Left renal pelvis (tissue), 4 donors: Measurements from ENCODE around the gene PAX4. TPM values are rescaled to one million over a fixed set of nuclear protein-coding genes. Genes with fewer than 3 reads are reported as not detected.

Source experiments
- DNase-seq, 4 donors: peaks; one replicate each; pipeline ENCODE4 v3.0.0-alpha.2; 2013; ENCODE audit warnings: low read depth in 4 of 4, low spot score in 3 of 4
- polyA plus RNA-seq, 4 donors: library from polyadenylated mRNA; unstranded; fragments of 120-200 nt; gene quantifications; one replicate each; pipeline ENCODE4 v1.2.1, GENCODE V29; 2013; ENCODE audit not compliant: insufficient read length in 4 of 4

Gene PAX4, protein sequence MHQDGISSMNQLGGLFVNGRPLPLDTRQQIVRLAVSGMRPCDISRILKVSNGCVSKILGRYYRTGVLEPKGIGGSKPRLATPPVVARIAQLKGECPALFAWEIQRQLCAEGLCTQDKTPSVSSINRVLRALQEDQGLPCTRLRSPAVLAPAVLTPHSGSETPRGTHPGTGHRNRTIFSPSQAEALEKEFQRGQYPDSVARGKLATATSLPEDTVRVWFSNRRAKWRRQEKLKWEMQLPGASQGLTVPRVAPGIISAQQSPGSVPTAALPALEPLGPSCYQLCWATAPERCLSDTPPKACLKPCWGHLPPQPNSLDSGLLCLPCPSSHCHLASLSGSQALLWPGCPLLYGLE
- polyA plus RNA-seq, result not detected

DNA sequence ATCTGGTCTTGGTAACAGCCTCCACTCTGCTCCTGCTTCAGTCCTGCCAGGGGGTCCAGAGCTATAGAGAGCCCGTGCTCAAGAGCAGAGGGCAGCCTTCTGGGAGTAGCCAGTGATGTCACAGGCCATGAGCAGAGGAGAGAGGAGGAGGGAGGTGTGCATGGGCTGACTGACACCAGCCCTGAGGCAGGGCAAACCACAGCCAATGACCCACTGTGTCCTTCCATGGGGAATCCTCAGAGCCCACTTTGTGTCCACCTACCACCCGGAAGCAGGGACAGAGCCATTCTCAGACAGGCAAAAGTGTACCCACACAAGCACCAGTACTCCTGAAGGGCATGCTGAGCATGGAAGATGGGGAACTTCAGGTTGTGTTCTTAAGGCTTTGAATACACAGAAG is at the start of gene PAX4:
PAX4 (minus strand) TSS at position 101 of the 400 bp plus-strand sequence. CDS start 2,214 bp downstream, outside the sequence.
- DNase-seq, result no peak

DNA sequence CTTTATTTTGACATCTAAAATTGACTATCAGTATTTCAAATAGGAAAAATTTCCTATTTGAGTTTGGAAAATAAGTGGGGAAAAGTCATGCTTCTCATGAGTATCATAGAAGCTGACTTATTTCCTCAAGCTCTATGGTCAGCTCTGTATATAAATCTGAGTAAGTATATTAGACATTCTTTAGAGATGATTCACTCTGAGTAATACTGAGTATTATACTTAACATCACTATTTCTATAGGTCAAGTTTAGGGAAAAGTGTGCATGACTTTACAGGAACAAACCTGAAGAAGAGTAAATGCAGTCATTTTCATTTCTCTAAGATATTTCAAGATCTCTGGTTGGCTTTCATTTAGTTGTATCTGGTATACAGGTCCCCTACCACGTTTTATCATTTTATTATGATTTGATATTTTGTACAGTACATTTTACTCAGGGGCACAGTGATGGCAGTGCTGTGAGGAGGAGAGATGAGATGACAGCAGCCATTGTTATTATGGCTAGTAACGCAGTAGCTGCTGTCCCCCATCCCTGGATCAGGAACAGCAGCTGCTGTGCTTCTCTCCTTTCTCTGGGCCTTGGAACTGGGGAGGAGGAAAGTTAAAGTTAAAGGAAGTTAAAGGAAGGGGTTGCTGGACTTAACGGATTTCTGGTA is 49.2 kb upstream of the PAX4 start:
- no peak for DNase-seq

DNA sequence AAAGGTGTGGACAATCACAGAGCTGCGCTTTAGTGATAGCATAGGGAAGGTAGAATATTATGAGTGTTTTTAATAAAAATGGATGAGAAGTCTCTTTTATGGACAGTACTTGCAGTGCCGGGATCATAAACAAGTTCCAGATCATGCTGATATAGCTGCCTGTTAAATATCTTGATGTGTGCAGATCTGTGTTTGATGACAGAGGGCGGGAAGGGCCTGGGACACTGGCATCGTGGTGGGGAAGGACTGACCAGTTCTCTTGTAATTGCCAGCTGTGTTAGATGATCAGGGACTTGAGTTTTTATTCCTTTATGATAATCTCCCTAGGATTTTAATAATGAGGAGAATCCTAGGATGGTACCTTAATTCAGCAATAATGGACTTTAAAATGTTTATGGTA is 48.7 kb upstream of the PAX4 start:
- DNase-seq, result no peak

DNA sequence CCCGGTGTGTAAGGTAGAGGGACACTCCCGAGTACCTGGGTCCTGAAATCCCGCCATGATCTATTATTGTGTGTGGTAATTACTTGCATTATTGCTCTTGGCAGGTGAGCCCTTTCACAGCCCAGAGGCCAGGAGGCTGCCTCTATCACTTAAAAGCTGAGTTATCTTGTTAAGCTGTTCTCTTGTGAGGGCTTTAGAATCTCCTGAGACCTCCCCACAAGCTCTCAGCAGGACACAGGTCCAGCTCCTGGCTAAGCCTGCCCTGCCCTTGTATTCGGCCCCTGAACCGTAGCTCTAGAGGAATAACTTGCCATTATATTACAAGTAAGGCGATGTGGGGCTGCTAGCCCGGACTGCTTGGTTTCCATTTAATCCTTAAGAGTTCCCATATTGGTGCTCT is 48.0 kb upstream of the PAX4 start:
- no peak for DNase-seq

DNA sequence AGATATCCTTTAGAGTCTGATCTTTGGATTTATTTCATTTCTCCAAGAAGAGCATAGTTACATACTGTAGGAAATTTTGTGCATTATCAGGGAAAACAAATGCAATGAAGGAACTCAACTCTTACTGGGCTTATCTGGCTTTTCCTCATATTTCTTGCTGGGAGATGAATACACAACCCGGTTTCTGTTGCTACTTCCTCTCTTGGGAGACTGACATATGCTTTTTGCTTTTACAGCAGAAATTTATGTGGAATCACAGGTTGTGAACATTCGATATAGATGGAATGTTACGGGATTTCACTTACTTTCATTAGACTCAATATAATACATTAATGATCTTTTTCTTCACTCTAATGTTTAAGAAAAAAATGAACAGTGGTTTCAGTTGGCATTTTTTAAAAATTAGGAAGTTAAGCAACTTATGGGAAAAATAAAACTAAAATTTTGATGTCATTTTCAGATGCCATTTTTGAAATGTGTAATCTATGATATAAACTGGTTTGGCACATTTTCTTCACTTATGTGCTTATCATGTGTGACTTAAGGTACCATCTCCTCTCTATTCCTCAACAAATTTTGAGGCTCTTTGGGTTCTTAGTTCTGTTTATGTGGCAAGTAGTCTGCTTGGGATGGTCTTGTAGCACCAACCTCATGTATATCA is 41.2 kb upstream of the PAX4 start:
- DNase-seq, result no peak

DNA sequence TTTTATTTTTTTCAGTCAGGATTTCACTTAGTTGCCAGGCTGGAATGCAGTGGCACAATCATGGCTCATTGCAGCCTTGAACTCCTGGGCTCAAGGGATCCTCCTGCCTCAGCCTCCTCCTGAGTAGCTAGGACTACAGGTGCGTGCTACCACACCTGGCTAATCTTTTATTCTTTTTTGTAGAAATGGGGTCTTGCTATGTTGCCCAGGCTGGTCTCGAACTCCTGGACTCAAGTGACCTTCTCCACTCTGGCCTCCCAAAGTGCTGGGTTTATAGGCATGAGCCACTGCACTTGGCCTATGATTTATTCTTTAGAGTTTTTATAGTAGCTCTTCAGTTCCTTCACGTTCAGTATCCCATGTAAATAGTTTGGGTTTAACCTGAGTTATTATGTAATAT is 39.6 kb upstream of the PAX4 start:
- DNase-seq, result no peak

DNA sequence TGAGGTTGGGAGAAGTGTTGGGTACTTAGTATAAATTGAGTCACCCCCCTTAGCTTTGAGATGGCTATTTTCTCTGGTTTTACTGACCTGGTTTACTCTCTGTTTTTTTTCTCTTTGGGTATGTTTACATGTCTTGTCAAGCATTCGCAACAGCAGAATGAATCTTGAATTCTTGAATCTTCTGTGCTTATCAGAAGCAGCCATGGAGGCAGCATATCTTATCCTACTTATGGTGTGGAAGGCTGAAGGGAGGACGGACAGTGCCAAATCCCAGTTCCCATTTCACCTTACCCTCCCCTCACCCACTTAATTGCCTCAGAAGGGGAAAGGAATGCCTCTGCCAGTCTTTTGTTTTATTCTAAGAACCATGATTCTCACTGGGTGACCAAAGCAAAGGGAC is 37.8 kb upstream of the PAX4 start:
- DNase-seq, result no peak

DNA sequence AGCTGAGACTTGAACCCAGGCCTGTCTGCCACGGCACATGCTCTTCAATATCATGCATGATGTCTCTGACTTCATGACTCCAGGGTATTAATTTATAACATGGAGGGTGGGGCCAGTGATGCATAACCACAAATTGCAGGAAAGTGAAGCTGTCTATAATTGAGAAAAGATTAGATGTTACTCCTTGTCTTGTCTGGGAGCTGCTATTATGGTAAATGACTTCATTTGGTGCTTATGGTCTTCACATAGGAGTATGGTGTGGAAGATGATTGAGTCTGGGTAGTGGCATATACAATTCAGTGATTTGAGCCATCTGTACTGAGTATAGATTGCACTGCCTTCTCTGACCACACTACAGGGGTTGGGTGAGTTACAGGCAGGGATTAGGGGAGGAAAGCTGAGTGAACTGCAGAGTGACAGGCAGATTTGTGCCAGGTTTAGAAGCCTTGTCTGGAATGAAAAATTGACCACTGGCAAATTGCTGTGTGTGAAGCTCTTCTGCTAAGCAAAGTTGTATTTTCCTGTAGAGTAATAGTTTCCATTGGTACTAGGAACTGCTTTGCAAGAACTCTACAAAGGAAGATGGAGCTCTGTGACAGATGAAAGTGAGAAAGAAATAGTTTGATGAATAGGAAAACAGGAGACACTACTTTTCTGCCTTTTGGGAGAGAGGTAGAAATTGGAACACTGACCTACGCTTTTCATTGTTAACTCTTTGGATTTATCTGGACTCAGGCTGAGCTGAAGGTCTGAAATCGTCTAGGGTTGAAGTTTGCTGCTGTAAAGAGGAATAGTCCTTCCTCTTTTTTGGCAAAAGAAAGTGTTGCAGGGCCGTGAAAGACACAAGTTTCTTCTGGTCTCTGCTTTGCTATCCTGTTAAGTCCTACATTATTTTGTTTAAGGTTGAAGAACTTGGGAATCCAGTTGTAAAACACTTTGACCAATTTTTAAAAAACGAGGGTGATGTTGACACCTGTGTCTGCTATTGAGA is 36.8 kb upstream of the PAX4 start:
- no peak for DNase-seq

DNA sequence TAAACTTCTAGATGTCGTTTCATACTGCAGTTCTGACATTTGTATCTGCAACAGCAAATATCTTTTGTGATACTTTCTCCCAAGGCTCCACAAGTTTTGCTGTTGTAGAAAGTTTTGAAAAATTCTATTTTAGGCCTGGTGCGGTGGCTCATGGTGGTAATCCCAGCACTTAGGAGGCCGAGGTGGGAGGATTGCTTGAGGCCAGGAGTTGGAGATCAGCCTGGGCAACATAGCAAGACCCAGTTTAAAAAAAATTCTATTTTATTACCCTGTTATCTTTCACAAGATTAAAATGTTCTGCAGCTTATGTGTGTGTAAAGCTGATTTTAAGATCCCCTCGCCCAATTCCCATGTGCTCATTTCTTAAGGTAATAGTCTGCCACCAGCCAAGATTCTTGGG is 35.5 kb upstream of the PAX4 start:
- no peak for DNase-seq

DNA sequence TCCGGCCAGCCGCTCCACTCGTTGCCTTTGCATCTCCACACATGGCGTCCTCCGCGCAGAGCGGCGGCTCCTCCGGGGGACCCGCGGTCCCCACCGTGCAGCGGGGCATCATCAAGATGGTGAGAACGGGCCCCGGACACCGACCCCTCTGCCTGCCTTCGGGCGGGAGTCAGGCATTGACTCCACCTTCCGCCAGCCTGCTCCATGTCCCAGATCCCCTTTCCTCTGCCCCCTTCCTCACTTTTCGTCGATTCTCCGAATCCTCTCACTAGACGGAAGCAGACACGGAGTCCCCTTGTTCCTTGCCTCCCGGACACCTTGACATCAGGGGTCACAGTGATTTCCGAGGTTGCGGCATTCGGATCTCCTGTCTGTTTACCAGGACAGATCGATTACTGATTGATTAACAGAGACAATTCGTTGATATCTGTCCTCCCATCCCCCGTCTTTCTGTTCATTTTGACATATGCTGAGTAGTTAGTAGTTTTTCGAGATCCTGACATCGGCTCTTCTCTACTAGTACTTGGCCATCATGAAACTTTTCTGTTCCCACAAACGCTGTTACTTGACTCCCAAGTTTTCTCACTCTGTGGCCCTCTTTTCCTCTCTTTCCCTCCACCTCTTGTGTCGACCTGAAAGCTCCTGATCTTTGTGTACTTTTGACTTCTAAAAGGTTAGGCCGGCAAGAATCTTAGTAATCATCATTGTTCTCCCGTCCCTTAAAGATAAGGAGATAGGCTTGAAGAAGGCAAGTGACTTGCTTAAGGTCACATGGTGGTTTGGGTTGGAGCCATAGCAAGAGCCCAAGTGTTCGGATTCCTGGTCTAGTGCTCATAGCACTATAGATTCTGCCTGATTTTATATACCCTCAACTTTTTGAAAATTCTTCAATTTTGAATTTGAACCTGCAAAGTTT is 34.6 kb upstream of the PAX4 start:
- no peak for DNase-seq

DNA sequence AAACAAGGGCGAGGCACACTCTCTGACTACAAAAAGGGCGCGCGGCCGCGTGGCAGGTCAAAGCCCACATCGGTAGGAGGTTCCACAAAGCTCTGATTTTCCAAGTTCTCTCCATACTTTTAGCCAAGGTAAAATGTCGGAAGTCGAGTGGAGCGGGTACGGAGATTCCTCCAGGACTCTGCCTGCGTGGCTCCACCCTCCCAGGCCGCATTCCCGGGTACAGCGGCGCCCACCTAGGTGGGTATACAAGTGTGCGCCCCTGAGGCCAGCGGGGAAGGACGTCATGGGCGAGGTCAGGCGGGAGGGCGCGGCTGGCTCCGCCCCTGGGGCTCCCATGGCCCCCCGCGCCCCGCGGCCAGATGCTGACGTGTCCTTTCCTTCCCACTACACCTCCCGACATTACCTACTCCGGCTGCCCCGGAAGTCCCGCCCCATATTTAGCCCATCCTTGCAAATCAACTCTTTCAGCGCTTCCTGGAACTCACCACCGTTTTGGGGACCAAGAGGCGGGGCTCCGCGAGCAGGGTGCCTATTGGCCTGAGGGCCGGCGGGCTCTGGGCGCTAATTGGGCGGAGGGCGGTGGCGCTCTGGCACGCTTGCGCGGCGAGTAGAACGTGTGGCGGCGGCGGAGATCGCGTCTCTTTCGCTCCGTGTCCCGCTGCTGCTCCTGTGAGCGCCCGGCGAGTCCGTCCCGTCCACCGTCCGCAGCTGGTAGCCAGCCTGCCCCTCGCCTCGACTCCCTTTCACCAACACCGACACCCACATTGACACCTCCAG is 33.8 kb upstream of the PAX4 start, which contains the start of gene SND1:
SND1 (plus strand) TSS at position 639 of the 777 bp plus-strand sequence. CDS start 180 bp downstream, outside the sequence.
- peak; percentile 94 to 98 (median 97) for DNase-seq

DNA sequence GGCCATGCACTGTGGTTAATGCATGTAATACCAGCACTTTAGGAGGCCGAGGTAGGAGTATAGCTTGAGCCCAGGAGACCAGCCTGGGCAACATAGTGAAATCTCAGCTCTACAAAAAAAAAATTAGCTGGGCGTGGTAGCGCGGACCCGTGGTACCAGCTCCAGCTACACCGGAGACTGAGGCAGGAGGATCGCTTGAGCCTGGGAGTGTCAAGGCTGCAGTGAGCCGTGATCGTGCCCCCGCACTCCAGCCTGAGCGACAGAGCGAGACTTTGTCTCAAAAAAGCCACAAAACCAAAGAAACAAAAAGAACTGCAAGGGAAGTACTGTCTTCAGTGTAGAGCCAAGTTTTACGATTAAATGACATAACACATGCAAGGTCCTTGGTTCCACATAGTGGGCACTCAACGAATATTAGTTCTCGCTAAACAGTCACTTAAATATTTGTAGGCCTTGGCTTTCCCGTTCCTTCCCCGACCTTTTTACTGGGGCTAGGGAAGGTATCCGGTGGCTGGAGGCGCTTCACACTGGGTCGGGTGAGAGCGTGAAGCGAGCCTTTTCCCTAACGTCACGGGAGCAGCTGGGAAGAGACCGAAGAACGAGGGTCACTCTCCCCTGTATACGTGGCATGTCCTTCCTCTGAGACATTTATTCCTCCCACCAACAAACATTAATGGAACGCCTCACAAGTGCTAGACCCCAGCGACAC is 33.1 kb upstream of the PAX4 start:
- DNase-seq, result peak in 1 of 4 donors; percentile 48

DNA sequence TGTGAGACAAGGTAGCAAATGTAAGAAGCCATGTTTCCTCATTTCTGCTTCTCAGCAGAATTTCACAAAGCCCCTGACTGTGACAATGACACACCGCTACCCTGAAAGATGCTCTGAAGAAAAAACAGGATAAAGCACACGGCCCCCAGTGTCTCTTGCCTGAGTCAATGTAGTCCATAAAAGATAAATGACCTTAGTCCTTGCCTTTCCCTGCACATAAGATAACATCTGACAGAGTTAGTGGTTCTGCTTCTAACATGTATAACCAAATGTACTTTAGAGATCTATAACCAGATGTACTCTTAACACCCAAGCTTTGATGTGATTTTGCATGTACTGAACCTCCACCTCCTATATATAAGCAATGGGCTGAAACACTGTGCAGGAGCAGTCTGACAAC is 31.0 kb upstream of the PAX4 start:
- DNase-seq, result no peak

DNA sequence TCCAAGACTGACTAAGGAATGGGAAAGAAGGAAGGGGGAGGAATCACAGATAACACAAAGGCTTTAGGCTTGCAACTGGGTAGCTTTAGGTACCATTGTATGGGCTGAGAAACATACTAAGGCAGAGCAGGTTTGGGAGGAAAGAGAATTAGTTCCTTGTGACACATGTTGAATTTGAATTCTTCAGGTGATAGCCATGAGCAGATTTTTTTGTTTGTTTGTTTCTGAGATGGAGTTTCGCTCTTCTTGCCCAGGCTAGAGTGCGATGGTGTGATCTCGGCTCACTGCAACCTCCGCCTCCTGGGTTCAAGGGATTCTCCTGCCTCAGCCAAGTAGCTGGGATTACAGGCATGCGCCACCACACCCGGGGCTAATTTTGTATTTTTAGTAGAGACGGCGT is 29.7 kb upstream of the PAX4 start:
- no peak for DNase-seq

DNA sequence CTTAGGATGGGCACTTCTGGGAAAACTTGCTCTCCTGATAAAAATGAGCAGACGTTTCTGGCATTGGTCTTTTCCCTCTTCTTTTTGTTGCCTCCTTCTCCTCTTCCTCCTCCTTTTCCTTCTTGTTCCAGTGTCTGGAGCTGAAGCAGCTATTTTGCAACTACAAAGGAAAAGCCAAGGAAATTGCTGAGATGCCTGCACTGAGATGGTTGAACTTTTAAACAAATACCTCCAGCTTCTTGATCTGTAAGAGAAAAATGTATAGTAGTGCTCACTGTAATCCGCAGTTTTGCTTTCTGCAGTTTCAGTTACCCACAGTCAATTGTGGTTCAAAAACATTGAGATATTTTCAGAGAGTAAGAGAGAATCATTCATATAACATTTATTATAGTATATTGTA is 26.5 kb upstream of the PAX4 start:
- DNase-seq, result no peak

DNA sequence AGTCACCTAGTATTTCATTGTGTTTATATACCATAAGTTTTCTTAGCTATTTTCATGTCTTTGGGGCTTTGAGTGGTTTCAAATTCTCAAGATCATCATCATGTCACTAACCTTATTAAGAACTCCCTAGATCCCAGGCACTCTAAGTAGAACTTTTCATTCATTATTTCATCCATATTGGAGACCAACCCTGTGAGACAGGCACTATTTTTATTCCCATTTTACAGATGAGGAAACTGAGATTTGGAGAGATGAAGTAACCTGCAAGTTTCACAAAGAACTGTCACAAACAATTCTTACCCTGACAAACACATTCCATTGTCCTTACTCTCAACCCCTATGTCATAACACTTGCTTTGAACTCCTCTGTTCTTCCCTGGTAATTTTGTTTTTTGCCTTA is 20.3 kb upstream of the PAX4 start:
- no peak for DNase-seq

DNA sequence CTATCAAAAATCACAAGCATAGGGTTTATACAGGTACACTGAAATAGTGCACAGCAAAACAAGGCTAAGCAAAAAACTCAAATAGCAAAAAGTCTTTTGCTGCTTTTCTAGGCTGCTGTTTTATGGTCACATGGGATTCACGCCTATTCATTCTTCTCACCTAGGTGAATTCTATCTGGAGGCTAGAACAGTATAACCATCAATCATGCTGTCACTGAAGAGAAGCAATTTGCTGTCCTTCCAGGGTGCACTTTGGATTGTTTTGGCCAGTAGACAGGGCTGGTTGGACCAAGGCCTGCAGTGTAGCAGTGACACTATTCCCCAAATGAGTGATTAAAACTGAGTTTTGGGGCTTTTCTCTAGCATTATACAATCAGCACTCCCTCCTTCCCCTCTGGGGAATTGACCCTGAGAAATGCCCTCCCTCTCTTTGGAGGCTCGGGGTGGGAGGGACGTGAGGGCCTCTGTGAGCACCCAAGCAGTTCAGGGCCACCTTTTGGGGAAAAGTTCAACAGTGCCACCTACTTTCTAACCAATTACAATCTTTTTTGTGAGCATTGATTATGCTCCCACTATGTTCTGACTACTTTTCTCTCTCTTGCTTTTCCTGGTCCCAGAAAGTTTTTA is 17.8 kb upstream of the PAX4 start:
- DNase-seq, result no peak
